ENCODE results near the gene CRY2.

CRY2 gene

GRCh38 chr11:45843158-45843924 lies 3.9 kb upstream of the CRY2 start:
- DNase-seq (ENCODE audit: low read depth, low spot score): peak; percentile 71
- peak overlapping the region; percentile 27 for H3K4me3 ChIP-seq (ENCODE audit: low read length)

- DNase-seq (ENCODE audit: low read depth, low spot score): no peak
- no peak overlapping the region for H3K4me3 ChIP-seq (ENCODE audit: low read length)
These were observed 2.3 kb upstream of the CRY2 start for GRCh38 chr11:45844822-45845578.

GRCh38 chr11:45846174-45846675 lies 1.1 kb upstream of the CRY2 start:
- no peak for DNase-seq (ENCODE audit: low read depth, low spot score)
- H3K4me3 ChIP-seq (ENCODE audit: low read length): no peak overlapping the region

GRCh38 chr11:45847911-45848316 lies 639 bp downstream of the CRY2 start:
- peak overlapping the region; percentile 90 for H3K4me3 ChIP-seq (ENCODE audit: low read length)
- peak; percentile 25 for DNase-seq (ENCODE audit: low read depth, low spot score)

DNA sequence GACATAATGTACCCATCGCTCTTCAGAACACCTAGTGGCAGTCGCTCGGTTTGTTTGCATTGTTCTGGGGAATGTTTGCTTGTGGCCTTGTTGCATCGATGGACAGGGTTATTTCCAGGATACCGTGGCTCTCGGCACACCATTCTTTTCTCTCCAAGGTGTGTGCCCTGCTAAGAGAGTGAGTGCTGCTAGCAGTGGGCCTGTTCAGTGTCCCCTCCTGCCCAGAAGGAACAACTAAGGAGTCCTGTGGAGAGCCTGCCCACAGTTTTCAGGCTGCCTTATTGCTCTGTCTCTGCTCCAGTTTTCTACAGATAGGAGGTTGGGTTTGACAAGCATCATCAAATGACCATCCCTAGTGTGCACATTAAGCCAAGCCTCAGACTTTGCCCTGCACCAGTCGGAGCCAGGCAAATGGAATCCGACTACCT lies 1.4 kb downstream of the CRY2 start:
- H3K4me3 ChIP-seq (ENCODE audit: low read length): no peak overlapping the region
- no peak for DNase-seq (ENCODE audit: low read depth, low spot score)

DNA sequence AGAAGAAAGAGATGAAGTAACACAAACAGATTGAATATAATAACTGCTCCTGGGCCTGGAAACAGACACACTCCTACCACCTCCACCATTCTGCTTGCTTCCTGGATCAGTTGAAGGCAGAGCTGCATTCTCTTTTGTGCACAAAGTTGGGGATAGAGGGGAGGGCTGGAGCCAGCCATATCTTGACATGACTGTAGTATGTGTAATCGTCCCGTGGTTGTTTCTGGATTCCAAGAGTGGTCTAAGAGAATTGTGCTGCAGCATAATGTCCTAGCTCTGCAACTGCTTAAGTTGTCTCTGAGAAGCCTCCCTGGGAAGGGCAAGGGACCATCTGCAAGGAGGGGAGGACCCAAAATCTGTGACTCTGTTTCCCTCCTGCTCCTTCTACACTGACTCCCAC lies 3.2 kb downstream of the CRY2 start:
- no peak for DNase-seq (ENCODE audit: low read depth, low spot score)
- H3K4me3 ChIP-seq (ENCODE audit: low read length): no peak overlapping the region

GRCh38 chr11:45851228-45851627 lies 4.0 kb downstream of the CRY2 start:
- H3K4me3 ChIP-seq (ENCODE audit: low read length): no peak overlapping the region
- DNase-seq (ENCODE audit: low read depth, low spot score): no peak

DNA sequence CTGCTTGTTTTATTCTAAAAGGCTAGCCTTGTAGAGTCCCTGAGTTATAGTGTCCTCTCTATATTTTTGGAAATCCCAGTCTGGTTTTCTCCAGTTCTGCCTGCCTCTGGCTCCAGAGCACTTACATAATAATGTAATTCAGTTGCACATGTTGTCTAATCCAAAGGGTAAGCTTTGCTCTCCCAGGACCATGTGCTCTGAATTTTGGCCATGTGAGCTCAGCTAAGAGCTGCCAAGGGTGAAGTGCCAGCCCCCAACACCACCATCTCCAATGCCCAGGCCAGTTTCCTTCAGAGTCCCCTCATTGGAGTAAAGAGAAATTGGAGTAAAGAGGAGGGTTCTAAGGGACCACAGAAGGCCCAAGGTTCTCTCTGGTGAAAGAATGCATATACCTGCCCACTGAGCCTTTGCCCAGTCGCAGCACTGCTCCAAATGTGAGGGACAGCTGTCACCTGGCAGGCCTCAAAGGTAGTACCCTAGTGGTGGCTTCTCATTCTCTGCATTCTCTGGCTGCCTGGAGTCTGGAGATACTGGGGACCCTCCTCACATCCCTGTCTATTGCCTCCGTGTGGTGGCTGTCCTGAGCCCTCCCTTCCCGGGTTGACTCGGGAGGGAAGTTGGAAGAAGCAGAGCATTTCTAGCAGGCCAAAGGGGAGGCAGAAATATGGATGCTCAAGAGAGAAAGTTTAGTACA lies 4.9 kb downstream of the CRY2 start:
- H3K4me3 ChIP-seq (ENCODE audit: low read length): no peak overlapping the region
- DNase-seq (ENCODE audit: low read depth, low spot score): no peak

DNA sequence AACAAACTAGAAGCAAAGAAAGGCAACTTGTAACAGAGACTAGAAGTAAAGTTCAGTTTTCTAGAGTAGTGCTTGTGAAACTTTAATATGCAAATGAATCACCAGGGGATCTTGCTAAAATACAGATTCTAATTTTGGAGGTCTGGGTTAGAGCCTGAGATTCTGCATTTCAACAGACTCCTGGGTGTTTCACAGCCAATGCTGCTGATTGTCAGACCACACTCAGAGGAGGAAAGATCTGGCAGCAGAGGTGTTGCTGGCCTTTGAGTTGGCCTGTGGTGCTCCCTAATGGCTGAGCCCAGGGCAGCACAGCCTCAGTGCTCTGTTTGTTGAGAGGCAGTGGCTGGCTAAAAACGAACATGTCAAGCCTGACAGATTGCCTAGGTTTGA lies 5.4 kb downstream of the CRY2 start:
- no peak for DNase-seq (ENCODE audit: low read depth, low spot score)
- H3K4me3 ChIP-seq (ENCODE audit: low read length): no peak overlapping the region

DNA sequence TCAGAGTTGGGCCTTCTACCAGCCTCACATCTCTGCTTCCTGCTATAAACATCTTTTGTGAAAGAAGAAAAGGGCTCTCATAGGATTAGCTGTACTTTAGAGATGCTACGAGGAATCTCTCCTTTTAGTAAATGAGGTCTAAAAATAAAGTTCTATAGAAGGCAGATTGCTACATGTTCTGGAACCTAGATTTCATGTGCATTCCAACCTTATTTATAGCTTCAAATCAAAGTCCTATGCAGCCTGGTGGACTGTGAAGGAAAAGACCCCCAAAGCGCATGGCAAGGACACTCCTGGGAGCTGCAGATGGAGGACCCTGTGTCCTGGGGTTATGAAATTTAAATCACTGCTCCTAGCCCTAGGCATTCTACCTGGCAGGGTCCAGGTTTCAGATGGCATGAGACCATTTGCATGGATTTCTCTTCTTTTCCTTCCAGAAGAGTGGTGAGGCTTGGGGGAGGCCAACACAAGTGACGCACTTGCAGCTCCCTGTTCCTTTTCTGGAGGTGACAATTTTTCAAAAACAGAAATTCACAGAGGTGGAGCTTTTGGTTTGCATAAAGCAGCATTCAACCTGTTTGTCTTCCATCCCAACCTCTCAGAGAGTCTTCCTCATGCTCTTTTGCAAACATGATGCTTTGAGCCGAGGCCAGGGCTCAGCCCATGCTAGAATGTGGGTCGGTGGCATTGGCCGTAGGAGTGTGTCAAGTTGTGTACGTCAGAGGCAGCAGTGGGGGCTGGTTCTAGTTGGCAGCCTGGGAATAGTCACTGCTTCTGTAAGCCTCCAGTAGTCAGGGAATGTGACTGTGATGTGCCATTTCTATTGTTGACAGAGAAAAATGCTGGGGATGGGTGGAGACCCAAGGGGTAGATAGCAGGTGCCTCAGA lies 6.3 kb downstream of the CRY2 start:
- DNase-seq (ENCODE audit: low read depth, low spot score): no peak
- no peak overlapping the region for H3K4me3 ChIP-seq (ENCODE audit: low read length)

GRCh38 chr11:45855308-45855707 lies 8.0 kb downstream of the CRY2 start:
- no peak overlapping the region for H3K4me3 ChIP-seq (ENCODE audit: low read length)
- DNase-seq (ENCODE audit: low read depth, low spot score): no peak

GRCh38 chr11:45856044-45856468 lies 8.8 kb downstream of the CRY2 start:
- H3K4me3 ChIP-seq (ENCODE audit: low read length): no peak overlapping the region
- DNase-seq (ENCODE audit: low read depth, low spot score): no peak

DNA sequence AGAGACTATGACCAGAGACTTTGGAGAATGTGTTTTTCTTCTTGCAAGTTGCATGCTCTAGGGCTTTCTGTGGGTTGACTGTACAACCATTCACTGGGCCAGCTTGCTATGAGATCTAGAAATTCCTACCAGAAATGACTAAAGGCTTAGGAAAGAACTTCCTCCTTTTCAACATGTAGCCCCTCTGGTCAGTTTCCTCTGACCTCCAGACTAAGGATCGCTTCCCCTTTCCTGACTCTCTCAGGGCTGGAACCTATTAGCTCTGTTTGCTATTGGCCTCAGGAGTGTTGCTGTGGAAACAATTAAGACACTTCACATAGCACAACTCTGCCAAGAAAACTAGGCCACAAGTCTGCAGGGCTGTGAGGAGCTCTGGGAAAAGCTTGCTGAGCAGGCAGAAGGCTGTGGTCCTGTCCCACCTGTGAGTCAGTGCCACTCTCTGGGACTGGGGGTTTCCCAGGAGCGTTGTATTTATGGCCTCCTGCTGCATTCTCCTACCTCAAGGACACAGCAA lies 10.7 kb downstream of the CRY2 start:
- H3K4me3 ChIP-seq (ENCODE audit: low read length): no peak overlapping the region
- no peak for DNase-seq (ENCODE audit: low read depth, low spot score)

DNA sequence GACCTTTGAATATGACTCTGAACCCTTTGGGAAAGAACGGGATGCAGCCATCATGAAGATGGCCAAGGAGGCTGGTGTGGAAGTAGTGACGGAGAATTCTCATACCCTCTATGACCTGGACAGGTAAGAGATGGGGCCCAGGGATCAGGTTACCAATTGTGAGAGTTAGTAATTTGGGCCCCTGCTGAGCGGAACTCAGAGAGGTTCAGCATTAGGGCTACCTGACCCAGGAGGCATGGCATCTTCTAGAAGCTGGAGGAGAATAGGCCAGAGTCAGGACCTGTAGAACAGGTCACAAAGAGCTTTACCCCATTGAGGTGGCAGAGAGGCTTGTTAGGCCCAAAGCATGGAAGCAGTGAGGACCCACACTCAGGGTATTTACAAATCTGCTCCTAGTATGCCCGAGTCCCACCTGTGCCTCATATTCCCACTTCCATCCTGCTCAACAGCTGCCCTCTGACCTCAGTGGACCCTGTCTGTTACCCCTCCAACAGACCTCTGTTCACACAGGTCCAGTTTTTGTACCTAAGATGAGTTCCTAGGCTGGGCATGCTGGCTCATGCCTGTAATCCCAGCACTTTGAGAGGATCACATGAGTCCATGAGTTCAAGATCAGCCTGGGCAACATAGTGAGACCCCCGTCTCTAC lies 11.6 kb downstream of the CRY2 start:
- H3K4me3 ChIP-seq (ENCODE audit: low read length): no peak overlapping the region
- DNase-seq (ENCODE audit: low read depth, low spot score): no peak

DNA sequence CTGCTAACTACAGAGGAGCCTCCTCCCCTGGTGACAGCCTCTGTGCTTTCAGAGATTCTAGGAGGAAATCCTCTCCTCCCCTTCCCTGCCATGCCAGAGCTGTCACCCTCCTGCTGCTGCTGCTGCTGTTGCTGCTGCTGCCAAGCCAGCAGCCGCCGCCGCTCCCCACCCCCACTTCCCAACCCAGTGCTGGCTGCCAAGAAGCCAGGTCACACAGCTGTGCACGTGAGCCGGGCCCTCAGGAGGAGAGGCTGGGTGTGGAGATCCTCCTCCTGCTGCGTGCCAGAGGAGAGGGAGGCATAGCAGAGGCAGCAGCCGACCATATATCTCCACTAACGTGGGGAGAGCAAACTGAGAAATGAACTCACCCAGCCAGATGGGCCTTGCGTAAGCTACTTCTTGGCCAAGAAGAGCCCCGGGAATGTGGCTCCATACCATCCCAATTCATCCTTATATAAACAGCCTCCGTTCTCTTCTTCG lies 12.4 kb downstream of the CRY2 start:
- H3K4me3 ChIP-seq (ENCODE audit: low read length): no peak overlapping the region
- DNase-seq (ENCODE audit: low read depth, low spot score): no peak

- no peak for DNase-seq (ENCODE audit: low read depth, low spot score)
- H3K4me3 ChIP-seq (ENCODE audit: low read length): no peak overlapping the region
These were observed 13.1 kb downstream of the CRY2 start for GRCh38 chr11:45860348-45860747.

- DNase-seq (ENCODE audit: low read depth, low spot score): no peak
- H3K4me3 ChIP-seq (ENCODE audit: low read length): no peak overlapping the region
These were observed 13.7 kb downstream of the CRY2 start for GRCh38 chr11:45860764-45861510.

Data from Jurkat, Clone E6-1 (cell line).